HG03575 (cell line): ENCODE results near the gene FAM181A.

Experiments used
- ATAC-seq: cut with Tn5 transposase; IDR thresholded peaks from one replicate; pipeline ENCODE4 v1.9.1; 2021; ENCODE audit not compliant: unreplicated experiment, insufficient number of reproducible peaks, low FRiP score; ENCODE audit errors: extremely low read depth

The FAM181A gene

DNA sequence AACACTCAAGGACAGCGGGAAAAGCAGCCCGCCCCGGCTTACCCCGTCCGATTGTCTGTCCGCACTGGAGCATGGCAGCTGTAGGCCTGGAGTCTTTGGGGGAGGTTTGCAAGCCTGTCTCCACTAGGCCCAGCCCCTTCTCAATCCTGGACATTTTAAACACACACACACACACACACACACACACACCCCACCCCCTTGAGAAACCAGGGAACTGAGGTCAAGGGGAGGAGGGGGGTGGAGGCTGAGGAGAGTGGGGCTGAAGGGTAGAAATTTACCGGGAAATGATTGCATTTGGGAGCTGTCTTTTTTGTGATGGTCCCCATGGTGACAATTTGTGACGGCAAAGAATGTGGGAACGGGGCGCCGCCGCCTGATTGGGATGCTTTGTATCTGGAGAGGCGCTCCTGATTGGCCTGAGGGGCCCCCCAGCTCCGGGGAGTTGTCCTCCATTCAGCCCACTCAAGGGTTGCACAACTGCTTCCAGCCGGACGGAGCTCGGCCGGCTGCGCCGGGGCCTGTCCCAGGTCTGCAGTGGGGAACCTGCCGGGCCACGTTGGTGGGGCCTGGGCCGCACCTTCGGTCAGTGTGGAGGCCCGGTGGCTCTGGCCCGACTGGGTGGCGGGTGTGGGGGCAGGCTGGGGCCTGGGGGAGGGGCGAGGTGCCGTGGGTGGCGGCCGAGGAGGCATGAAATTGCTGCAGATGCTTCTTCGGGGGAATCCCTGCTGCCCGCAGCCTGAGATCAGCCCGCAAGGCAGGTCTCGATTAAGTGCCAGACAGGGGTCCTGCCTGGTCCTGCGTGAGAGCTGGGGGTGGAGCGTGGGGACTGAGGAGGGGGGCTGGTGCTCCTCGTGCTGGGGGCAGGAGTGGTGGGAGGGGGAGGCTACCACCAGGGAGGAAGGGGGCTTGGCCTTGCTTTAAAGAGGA, at the start of gene FAM181A:
Gene FAM181A (plus strand): TSS at position 472 of the 927 bp plus-strand sequence. CDS start 942 bp downstream, outside the sequence.
- ATAC-seq = no peak

DNA sequence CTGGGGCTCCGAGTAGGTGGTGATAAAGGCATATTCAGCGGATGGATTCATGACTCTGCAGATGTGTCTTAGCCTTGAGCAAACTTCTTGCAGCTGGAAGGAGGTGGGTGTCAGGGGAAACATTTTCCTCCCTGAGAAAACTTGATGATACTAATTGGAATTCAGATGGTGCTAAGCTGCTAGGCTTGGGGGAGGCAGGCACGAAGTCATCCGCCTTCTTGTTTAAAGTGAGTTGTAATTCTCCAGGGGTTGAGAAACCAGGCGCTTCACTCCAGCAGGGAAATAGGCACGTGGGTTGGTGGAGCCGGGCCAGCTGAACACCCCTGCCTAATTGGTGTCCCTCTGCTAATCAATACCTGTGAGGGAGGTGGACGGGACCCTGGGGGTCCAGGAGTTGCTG, 48.9 kb upstream of the FAM181A start:
- no peak for ATAC-seq

DNA sequence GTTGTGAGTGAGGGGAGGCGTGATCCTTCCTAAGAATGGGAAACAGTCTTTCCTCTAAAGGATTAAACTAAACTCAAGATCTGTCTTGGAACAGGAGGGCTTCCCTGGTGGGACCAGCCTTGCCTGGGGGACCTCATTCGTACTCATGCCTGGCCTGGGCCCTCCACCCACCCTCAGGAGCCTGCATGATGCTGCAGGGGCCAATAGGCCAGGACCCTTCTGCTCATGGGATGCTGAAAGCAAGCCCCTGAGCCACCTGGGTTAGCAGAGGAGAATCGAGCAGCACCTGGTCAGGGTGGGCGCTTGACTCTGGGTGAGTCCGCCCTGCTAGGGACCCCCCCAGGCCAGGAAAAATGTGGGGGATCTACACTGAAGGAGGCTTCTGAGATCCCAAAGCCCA, 48.3 kb upstream of the FAM181A start:
- ATAC-seq = no peak

GRCh38 chr14:93879362-93879983, 47.7 kb upstream of the FAM181A start:
- ATAC-seq = no peak

DNA sequence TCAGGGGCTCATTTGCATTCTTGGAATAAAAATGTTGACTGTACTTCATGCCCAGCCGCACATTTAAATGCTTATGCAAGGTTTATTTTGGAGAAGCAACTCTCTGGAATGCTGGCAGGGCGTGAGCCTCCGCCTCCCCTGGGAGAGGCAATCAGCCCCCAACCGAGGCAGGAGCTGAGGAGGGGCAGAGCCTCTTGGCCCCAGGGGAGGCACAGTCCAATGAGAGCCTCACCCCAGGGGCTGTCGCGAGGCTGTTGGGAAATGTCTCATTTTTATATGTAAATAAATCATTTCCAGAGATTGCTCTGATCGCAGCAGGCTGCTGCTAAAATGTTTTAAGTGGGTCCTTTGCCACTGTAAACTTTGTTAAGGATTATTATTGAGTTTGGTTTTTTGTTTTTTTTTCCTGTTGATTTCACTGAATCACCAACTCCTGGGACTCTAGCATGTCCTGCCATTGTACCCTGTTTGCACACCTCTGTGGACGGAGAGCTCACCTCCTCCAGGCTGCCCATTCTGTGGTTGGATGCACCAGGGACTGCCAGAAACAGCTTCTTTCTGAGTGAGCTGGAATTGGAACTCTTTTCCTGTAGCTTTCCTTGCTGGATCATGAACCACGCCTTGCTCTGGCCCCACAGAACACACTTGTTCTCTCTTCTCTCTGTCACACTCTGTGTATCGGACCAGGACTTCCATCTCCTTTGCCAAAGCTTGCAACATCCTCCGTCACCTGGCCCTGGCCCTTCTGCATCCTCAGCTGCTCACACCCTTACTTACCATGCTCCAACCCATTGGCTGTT, 46.9 kb upstream of the FAM181A start:
- ATAC-seq = no peak

DNA sequence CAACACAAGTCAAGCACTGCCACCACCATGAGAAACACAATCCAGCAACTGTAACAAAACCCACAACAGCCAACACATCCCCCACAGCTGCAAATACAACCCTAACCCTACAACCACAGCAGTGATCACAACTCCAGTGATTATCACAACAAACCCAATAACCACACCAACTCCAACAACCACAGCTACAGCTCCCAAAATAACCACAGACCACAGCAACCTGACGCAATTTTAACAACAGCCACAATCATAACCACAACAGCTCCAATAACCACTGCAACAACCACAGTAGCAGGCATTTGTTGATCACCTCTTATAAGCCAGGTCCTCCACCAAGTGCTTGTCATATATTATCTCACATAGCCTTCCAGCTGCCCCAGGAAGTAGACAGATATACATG, 42.2 kb upstream of the FAM181A start:
- no peak for ATAC-seq

DNA sequence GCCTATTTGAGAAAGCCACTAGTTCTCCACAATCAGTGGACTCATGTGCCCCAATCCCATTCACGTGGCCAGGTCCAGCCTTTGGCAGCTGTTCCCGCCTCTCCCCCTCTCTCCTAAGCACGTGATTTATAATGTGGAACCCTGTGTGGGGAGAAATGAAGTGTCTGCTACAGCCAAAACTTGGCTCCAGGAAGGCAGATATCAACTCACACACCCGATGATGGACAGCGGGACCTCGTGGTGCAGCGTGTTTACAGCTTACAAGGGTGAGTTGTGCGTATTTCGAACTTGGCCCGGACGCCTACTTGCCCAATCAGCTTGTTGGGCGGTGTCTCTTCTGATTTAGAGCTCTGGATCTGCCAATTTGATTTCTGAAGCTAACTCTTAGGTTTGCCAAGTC, 38.1 kb upstream of the FAM181A start:
- ATAC-seq = no peak

DNA sequence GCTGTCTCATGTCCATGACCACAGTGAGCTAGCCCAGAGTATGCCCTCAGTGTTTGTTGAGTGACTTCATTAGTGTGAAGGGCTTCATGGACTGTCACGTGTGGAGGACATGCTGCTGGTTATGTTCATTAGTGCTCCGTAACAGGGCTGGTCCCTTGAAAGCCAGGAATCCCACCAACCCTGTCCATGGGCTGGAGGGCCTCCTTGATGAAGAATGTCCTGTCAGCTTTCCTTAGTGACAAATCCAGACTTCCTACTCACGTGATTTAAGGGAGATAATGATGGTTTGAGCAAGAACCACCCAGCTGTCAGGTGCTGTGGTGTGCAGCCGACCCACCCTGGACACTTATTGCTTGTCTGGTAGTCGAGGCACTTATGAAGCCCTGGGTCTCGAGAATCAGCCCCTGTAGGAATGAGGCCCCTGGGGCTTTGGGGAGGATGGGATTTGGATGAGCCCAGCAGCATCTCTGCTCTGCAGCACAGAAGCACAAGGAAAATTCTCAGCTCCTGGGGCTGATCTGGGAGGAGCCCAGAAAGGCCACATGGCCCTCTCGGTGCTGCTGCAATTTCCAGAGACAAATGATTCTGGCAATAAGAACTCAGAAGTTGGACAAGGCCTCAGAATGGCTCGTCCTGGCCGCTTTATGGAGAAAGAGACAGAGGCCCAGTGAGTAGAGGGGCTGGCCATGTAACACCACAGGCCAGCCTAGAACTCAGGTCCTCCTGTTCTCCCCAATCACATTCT, 37.2 kb upstream of the FAM181A start:
- no peak for ATAC-seq

GRCh38 chr14:93891756-93892504, 35.2 kb upstream of the FAM181A start:
- no peak for ATAC-seq

DNA sequence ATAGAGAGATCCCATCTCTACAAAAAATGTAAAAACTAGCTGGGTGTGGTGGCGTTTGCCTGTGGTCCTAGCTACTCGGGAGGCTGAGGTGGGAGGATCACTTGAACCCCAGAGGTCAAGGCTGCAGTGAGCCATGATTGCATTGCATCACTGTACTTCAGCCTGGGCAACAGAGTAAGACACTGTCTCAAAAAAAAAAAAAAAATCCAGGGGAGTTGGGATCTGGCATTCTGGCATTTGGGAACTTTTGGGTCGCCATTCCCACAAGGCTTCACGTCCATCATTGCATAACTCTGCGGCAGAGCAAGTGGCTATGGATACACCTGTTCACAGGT, 34.7 kb upstream of the FAM181A start:
- ATAC-seq = no peak

- ATAC-seq = no peak
Observed at GRCh38 chr14:93892923-93893558, 34.1 kb upstream of the FAM181A start.

DNA sequence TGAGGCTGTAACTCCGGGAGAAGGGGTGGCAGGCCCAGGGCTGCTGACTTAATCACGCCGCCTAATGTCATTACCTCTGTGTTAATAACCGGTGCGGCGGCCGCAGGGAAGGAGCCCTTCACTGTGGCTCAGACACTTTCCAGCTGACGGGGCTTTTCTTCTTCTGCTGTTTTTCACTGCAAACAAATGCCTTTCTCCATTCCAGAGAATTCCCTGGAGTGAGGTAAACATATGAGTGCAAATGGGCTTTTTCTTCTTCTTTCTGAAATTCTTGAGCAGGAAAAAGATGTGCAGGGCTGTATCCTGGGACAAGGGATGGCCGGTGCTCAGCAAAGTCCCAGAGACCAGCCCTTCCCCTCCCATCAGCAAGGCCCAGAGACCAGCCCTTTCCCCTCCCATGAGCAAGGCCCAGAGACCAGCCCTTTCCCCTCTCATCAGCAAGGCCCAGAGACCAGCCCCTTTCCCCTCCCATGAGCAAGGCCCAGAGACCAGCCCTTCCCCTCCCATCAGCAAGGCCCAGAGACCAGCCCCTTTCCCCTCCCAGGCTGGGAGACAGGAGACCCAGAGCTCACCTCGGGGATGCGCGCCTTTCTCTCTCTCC, 33.4 kb upstream of the FAM181A start:
- no peak for ATAC-seq

GRCh38 chr14:93895023-93895604, 32.0 kb upstream of the FAM181A start:
- no peak for ATAC-seq

GRCh38 chr14:93897476-93897845, 29.7 kb upstream of the FAM181A start:
- ATAC-seq = no peak

DNA sequence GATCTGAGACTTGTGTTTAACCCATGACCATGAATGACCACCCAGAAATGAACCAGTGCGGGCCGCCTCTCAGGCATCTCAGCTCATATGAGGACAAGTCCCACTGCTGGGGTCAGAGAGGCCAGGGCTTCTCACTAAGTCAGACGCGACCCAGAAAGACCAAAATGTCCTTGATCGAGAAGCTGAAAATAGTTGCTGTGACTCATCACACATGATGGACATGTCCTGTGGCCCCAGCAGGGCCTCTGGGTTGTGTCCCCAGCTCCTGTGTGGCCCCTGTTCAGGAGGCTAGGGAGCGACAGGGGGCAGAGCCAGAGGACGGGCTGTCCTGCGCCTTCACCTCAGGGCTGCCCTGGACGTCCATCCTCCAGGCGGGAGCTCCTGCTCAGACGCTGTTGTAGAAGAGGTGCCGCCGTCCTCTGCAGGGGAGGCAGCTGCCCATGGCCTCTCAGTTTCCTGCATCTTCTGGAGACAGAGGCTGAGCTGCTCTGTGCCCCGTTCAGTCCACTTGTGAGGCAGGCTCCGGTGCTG, 29.0 kb upstream of the FAM181A start:
- ATAC-seq = no peak

- no peak for ATAC-seq
Observed at GRCh38 chr14:93898731-93899130, 28.4 kb upstream of the FAM181A start.

- ATAC-seq = no peak
Observed at GRCh38 chr14:93901813-93902212, 25.3 kb upstream of the FAM181A start.
